Pancreas (tissue), 10 donors: ENCODE results near the gene CNTN5. TPM values are rescaled to one million over a fixed set of nuclear protein-coding genes. Genes with fewer than 3 reads are reported as not detected.
A peak's percentile ranks its signal among the peaks of the same experiment; 100 is the strongest.

Experiments
- ATAC-seq, 4 donors: fragments of 200-7000 bp; cut with Tn5 transposase; one replicate each; pipeline versions ENCODE4 v1.8.0 to v1.9.1; 2020; ENCODE audit warnings: mild to moderate bottlenecking in 4 of 4, moderate library complexity in 4 of 4
- DNase-seq, 6 donors: peaks; one replicate each; pipeline ENCODE4 v3.0.0-alpha.2; 2020
- FAIRE-seq: peaks from 2 replicates; lab custom pipeline; 2012; peaks lifted over from hg19 to GRCh38; lab: Jason Lieb, UNC
- H3K27ac ChIP-seq, 4 donors: fragments of 200-600 bp; sonication (generic); 1 replicate in 3 of 4; 2 replicates in 1 of 4; pipeline versions ENCODE4 v1.5.0 to v1.8.0; 2020
- H3K27me3 ChIP-seq, 4 donors: fragments of 200-600 bp; one replicate each; pipeline ENCODE4 v1.8.0; 2021
- H3K36me3 ChIP-seq, 3 donors: fragments of 200-600 bp; sonication (generic) in 1 of 3; one replicate each; pipeline versions ENCODE4 v1.5.0 to v1.8.0; 2020 to 2021
- H3K4me1 ChIP-seq, 3 donors: fragments of 200-600 bp; one replicate each; pipeline ENCODE4 v1.8.0; 2021
- H3K4me3 ChIP-seq, 4 donors: fragments of 200-600 bp; sonication (generic) in 2 of 4; one replicate each; pipeline versions ENCODE4 v1.5.0 to v1.8.0; 2020 to 2021
- H3K9me3 ChIP-seq, 4 donors: fragments of 200-600 bp; one replicate each; pipeline ENCODE4 v1.8.0; 2021
- CTCF ChIP-seq, 4 donors: fragments of 200-600 bp; sonication (generic) in 3 of 4; IDR thresholded peaks; one replicate each; pipeline versions ENCODE4 v1.5.0 to v1.8.0; 2021; ENCODE audit warnings: antibody characterized with exemption in 4 of 4
- WGBS, 2 donors: extraction: QIAGEN DNeasy Blood & Tissue Kit; methylation state at CpG; one replicate each; pipeline ENCODE4 v1.1.7; 2013; 5-methylcytosine and 5-hydroxymethylcytosine counted together
- intact Hi-C, 3 donors: fragments of 100-400 bp; cut with DNase I; formaldehyde crosslinking; loops; one replicate each; pipeline versions ENCODE4 v1.11.1 to v1.14.2; 2022
- polyA plus RNA-seq, 2 donors: library from polyadenylated mRNA; stranded (reverse); fragments of 200-250 nt; gene quantifications; one replicate each; pipeline ENCODE4 v1.2.3, GENCODE V29; 2013
- total RNA-seq, 6 donors: library from RNA; stranded (reverse); fragmentation: NEBNext Ultra II Directional in 4 of 6; extraction: Animal tissue kit (Norgen Biotek cat#: 25700) in 4 of 6; gene quantifications; one replicate each; pipeline versions ENCODE4 v1.2.1 to v1.2.4, GENCODE V29; 2021 to 2023
- donor health status: healthy with polysubstance abuse.
- donor health status: DM: no; HTN: no; CAD: no; lungs with moderate emphysema.
- donor health status: DM: no; HTN: no; CAD: no.
- donor health status: control.
- donor health status: control.
- donor health status: Bipolar disorder and iron deficiency.
- donor health status: DM: yes; HTN: yes; CAD: no.
- donor health status: DM: no; HTN: no; CAD: no.
- donor health status: DM: no; HTN: no; CAD: no.
- donor health status: DM: yes; HTN: yes; CAD: no.

The CNTN5 gene
- total and polyA plus RNA-seq, 8 donors: 0.11 to 1.2 (median 0.58) TPM

- FAIRE-seq: no peak
- no peaks in the 10 kb centered on the region for H3K9me3 ChIP-seq
- no peak overlapping the region for H3K27ac ChIP-seq
- H3K27me3 ChIP-seq: no peaks in the 10 kb centered on the region
- H3K4me1 ChIP-seq: no peaks in the 10 kb centered on the region
- no peak for ATAC-seq
- no peak for TF ChIP-seq CTCF (IDR thresholded peaks at IDR 0.05)
- H3K36me3 ChIP-seq: no peaks in the 10 kb centered on the region
- intact Hi-C loops: no loop called here
- no peak overlapping the region for H3K4me3 ChIP-seq
- DNase-seq: no peak
These were observed 127.6 kb downstream of the CNTN5 start for GRCh38 chr11:99148352-99148751.

DNA sequence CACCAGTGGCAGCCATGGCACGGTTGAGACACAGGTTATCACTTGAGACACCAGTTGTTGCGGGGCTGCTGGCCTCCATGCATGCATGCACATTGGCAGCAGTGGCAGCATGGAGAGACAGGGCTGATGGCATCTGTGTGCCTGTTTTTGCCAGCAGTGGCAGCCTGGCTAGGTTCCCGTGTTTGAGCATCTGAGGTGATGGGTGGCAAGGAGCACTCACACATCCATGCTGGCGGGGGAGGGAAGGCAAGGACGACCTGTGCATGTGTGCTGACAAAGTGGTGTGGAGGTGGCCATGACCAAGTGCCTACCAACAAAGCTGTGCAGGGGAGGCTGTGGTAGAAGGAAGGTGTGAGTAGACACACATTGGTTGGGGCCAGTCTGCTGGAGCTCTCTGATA is 133.5 kb downstream of the CNTN5 start:
- WGBS, 2 donors: 67 to 70% methylated on average over 5 of the region's 5 CpGs
- ATAC-seq: no peak

DNA sequence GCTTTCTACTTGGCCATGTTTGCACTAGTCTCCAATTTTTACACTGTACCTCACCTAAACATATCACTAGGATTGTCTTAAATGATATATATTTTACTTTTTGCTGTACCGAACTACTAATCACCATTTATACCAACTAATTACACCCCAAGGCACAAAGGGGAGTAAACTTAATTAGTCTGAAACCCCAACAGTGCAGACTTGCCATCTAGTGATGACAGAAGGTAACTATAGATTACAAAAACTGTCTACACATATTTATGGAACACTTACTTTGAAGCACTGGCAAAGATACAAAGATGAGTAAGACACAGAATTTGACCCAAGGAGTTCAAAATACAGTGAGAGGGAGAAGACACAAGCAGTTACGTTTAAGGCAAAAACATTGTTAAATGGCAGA is 139.7 kb downstream of the CNTN5 start:
- Histone ChIP-seq H3K36me3 (no peaks in the 10 kb centered on the region), H3K27ac (no peak overlapping the region), H3K9me3 (no peaks in the 10 kb centered on the region), H3K27me3 (no peaks in the 10 kb centered on the region), H3K4me3 (no peak overlapping the region), H3K4me1 (no peaks in the 10 kb centered on the region)
- 39 to 48% methylated on average over 2 of the region's 2 CpGs for WGBS, 2 donors
- FAIRE-seq (no peak), DNase-seq (no peak), ATAC-seq (no peak)
- no peak for TF ChIP-seq CTCF (IDR thresholded peaks at IDR 0.05)
- intact Hi-C loops: no loop called here

More for the DNA sequence above, 133.5 kb downstream of the CNTN5 start:
- DNase-seq (peak in 1 of 6 donors; percentile 27), FAIRE-seq (no peak)
- TF ChIP-seq CTCF (IDR thresholded peaks at IDR 0.05): no peak
- no peaks in the 10 kb centered on the region for H3K27me3 ChIP-seq
- no peak overlapping the region for H3K27ac ChIP-seq
- H3K9me3 ChIP-seq: no peaks in the 10 kb centered on the region
- no peaks in the 10 kb centered on the region for H3K36me3 ChIP-seq
- H3K4me3 ChIP-seq: no peak overlapping the region
- no peaks in the 10 kb centered on the region for H3K4me1 ChIP-seq
- intact Hi-C loops: no loop called here

- ATAC-seq (no peak), DNase-seq (no peak), FAIRE-seq (no peak)
- Histone ChIP-seq H3K27me3 (no peaks in the 10 kb centered on the region), H3K27ac (no peak overlapping the region), H3K4me3 (no peak overlapping the region), H3K36me3 (no peaks in the 10 kb centered on the region), H3K9me3 (no peaks in the 10 kb centered on the region), H3K4me1 (no peaks in the 10 kb centered on the region)
- no peak for TF ChIP-seq CTCF (IDR thresholded peaks at IDR 0.05)
- WGBS, 2 donors: 63 to 70% methylated on average over 5 of the region's 5 CpGs
- intact Hi-C loops: no loop called here
These were observed 142.1 kb downstream of the CNTN5 start for GRCh38 chr11:99162819-99163218.

- intact Hi-C loops: no loop called here
- no peak overlapping the region for H3K4me3 ChIP-seq
- H3K27me3 ChIP-seq: no peaks in the 10 kb centered on the region
- no peaks in the 10 kb centered on the region for H3K36me3 ChIP-seq
- no peak overlapping the region for H3K27ac ChIP-seq
- FAIRE-seq: no peak
- ATAC-seq: no peak
- DNase-seq: no peak
- no peaks in the 10 kb centered on the region for H3K4me1 ChIP-seq
- no peak for TF ChIP-seq CTCF (IDR thresholded peaks at IDR 0.05)
- no peaks in the 10 kb centered on the region for H3K9me3 ChIP-seq
These were observed 149.8 kb downstream of the CNTN5 start for GRCh38 chr11:99170591-99170990.
